Fibroblast of lung (primary cell): Measurements from ENCODE around the gene CCDC192. TPM values are rescaled to one million over a fixed set of nuclear protein-coding genes. Genes with fewer than 3 reads are reported as not detected.
A peak's percentile ranks its signal among the peaks of the same experiment; 100 is the strongest.
"Not testable (repeated sequence)": the region's sequence is repeated elsewhere in the genome, so short reads cannot be mapped to it uniquely, and the experiment has no call there.

Source experiments
- DNase-seq, 2 donors: peaks; one replicate each; pipeline versions ENCODE4 v3.0.0 to v3.0.0-alpha.2; 2010; ENCODE audit warnings: low read depth in 2 of 2
- H2AFZ ChIP-seq: 2 replicates; pipeline ENCODE4 v1.5.1; 2012; ENCODE audit warnings: low read length, control low read depth, inconsistent platforms
- H3K27ac ChIP-seq: 2 replicates; pipeline ENCODE4 v1.5.1; 2011; ENCODE audit warnings: low read length, control low read depth; ENCODE audit not compliant: insufficient read depth
- H3K27me3 ChIP-seq: 2 replicates; pipeline ENCODE4 v1.5.1; 2011; ENCODE audit warnings: mild to moderate bottlenecking, low read length; ENCODE audit not compliant: control insufficient read depth, insufficient read depth
- H3K36me3 ChIP-seq: 2 replicates; pipeline ENCODE4 v1.5.1; 2011; ENCODE audit warnings: low read length; ENCODE audit not compliant: control insufficient read depth, insufficient read depth
- H3K4me1 ChIP-seq: 2 replicates; pipeline ENCODE4 v1.5.1; 2011; ENCODE audit warnings: low read length; ENCODE audit not compliant: control insufficient read depth, insufficient read depth; ENCODE audit errors: extremely low read depth
- H3K4me2 ChIP-seq: 2 replicates; pipeline ENCODE4 v1.5.1; 2011; ENCODE audit warnings: low read length, control low read depth; ENCODE audit not compliant: insufficient read depth; ENCODE audit errors: extremely low read depth
- H3K4me3 ChIP-seq, 4 experiments: fragments of 200-600 bp in 1 of 4; sonication (generic) in 1 of 4; replicated peaks in 1 of 4; 2 replicates each; pipeline ENCODE4 v1.5.1; 2011 to 2016; ENCODE audit warnings: low read length in 4 of 4, low read depth in 3 of 4, mild to moderate bottlenecking in 3 of 4, control low read depth in 2 of 4, inconsistent platforms in 1 of 4, mixed read lengths in 1 of 4; ENCODE audit not compliant: insufficient read depth in 1 of 4; ENCODE audit errors: control extremely low read depth in 1 of 4
- H3K79me2 ChIP-seq: 2 replicates; pipeline ENCODE4 v1.5.1; 2012; ENCODE audit warnings: mild to moderate bottlenecking, low read length, inconsistent platforms; ENCODE audit not compliant: control insufficient read depth, insufficient read depth
- H3K9ac ChIP-seq: 2 replicates; pipeline ENCODE4 v1.5.1; 2011; ENCODE audit warnings: mild to moderate bottlenecking, low read length, control low read depth; ENCODE audit not compliant: insufficient read depth
- H3K9me3 ChIP-seq: 2 replicates; pipeline ENCODE4 v1.5.1; 2012; ENCODE audit warnings: low read depth, low read length; ENCODE audit not compliant: control insufficient read depth, insufficient read depth
- H4K20me1 ChIP-seq: 2 replicates; pipeline ENCODE4 v1.5.1; 2011; ENCODE audit warnings: low read length; ENCODE audit not compliant: control insufficient read depth, insufficient read depth; ENCODE audit errors: extremely low read depth
- EZH2 ChIP-seq: IDR thresholded peaks from 2 replicates; pipeline ENCODE4 v1.5.1; 2012; ENCODE audit warnings: low read length, control low read depth, mild to moderate bottlenecking; ENCODE audit errors: missing control alignments
- polyA plus RNA-seq, 2 donors: library from polyadenylated mRNA; depleted of rRNA in 1 of 2; stranded (reverse) in 1 of 2; unstranded in 1 of 2; fragments of >200 nt; gene quantifications; 2 replicates each; pipeline ENCODE4 v1.2.1, GENCODE V29; 2011 to 2012; ENCODE audit warnings: missing spikeins in 1 of 2
- total RNA-seq: library from RNA; depleted of rRNA; stranded (reverse); fragments of >200 nt; gene quantifications from 2 replicates; pipeline ENCODE4 v1.2.1, GENCODE V29; 2014
- TF ChIP-seq, protein P1 (sequence below), 2 donors: IDR thresholded peaks in 1 of 2; conservative IDR thresholded peaks in 1 of 2; 1 replicate in 1 of 2; 2 replicates in 1 of 2; pipeline ENCODE4 v1.5.1; 2011 to 2012; ENCODE audit warnings: low read length in 2 of 2, control low read depth in 1 of 2, inconsistent platforms in 1 of 2, low read depth in 1 of 2, mild to moderate bottlenecking in 1 of 2

The CCDC192 gene
- total and polyA plus RNA-seq, 2 donors (not counting 1 experiment from before 2014, with no cell fraction given), result not detected

DNA sequence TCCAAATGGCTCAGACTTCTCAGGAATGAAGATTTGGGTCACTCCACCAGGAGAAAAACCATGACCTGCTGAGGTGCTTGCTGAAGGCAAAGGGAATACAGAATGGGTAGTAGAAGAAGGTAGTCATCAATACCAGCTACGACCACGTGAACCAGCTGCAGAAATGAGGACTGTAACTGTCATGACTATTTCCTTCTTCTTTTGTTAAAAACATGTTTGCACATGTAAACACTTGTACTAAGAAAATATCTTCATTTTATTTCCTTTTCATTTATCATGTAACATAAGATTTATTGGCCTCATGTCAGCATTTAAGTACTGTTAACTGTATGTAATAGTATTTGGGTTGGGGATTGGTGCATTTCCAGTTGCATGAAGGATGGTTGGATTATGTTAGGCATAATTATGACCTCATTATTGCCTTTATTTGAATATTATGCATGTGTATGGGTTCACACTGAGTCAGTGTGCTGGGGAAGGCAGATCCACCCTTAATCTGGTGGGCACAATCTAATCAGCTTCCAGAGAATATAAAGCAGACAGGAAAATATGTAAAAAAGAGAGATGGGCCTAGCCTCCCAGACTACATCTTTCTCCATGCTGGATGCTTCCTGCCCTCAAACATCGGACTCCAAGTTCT is 23.4 kb upstream of the CCDC192 start:
- H3K27ac ChIP-seq, H3K36me3 ChIP-seq, H3K4me1 ChIP-seq, H3K4me3 ChIP-seq, H2AFZ ChIP-seq, H3K4me2 ChIP-seq, H4K20me1 ChIP-seq, H3K9me3 ChIP-seq, H3K27me3 ChIP-seq, H3K9ac ChIP-seq, DNase-seq, H3K79me2 ChIP-seq: not testable (repeated sequence)

DNA sequence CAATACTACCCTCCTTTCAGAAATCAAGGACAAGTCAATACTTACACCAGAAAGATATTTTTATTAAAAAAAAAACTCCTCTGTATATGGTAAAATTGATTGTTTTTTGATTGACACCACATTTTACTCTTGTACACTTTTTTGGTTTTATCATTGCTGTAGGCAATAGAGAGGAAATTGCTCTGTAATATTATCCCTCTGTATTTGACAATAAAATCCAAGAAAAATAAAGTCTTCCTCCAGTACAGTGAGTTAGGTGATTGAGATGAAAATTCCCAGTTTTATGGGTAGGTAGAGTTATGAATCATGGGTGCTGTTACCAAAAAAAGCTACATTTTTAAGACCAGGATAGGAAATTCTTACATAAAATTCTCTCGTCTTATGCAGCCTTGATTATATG is 22.6 kb upstream of the CCDC192 start:
- Histone ChIP-seq H3K27me3 (no peaks in the 10 kb centered on the region), H2AFZ (no peak overlapping the region), H3K4me3 (no peak overlapping the region), H3K9ac (no peak overlapping the region), H3K79me2 (no peaks in the 10 kb centered on the region), H3K4me1 (no peaks in the 10 kb centered on the region), H4K20me1 (no peaks in the 10 kb centered on the region), H3K36me3 (no peaks in the 10 kb centered on the region), H3K9me3 (no peaks in the 10 kb centered on the region), H3K27ac (no peak overlapping the region), H3K4me2 (no peak overlapping the region)
- no peak for DNase-seq
- TF ChIP-seq, protein P1, sequence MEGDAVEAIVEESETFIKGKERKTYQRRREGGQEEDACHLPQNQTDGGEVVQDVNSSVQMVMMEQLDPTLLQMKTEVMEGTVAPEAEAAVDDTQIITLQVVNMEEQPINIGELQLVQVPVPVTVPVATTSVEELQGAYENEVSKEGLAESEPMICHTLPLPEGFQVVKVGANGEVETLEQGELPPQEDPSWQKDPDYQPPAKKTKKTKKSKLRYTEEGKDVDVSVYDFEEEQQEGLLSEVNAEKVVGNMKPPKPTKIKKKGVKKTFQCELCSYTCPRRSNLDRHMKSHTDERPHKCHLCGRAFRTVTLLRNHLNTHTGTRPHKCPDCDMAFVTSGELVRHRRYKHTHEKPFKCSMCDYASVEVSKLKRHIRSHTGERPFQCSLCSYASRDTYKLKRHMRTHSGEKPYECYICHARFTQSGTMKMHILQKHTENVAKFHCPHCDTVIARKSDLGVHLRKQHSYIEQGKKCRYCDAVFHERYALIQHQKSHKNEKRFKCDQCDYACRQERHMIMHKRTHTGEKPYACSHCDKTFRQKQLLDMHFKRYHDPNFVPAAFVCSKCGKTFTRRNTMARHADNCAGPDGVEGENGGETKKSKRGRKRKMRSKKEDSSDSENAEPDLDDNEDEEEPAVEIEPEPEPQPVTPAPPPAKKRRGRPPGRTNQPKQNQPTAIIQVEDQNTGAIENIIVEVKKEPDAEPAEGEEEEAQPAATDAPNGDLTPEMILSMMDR (conservative IDR thresholded peaks at IDR 0.05 in 1 of 2, IDR thresholded peaks at IDR 0.05 in 1 of 2; ENCODE audit: low read depth in 1 of 2, low read length in 2 of 2), result no peak
- TF ChIP-seq EZH2, result no peak

GRCh38 chr5:127683008-127683407 is 20.2 kb upstream of the CCDC192 start:
- no peaks in the 10 kb centered on the region for H3K9me3 ChIP-seq

More at GRCh38 chr5:127683008-127683407, 20.2 kb upstream of the CCDC192 start:
- H2AFZ ChIP-seq, result no peak overlapping the region
- no peak overlapping the region for H3K9ac ChIP-seq
- no peaks in the 10 kb centered on the region for H4K20me1 ChIP-seq
- H3K4me1 ChIP-seq, result no peaks in the 10 kb centered on the region
- no peak for TF ChIP-seq EZH2
- TF ChIP-seq, protein P1 (conservative IDR thresholded peaks at IDR 0.05 in 1 of 2, IDR thresholded peaks at IDR 0.05 in 1 of 2; ENCODE audit: low read depth in 1 of 2, low read length in 2 of 2), result no peak
- H3K4me2 ChIP-seq, result no peak overlapping the region
- no peaks in the 10 kb centered on the region for H3K36me3 ChIP-seq
- no peak overlapping the region for H3K4me3 ChIP-seq
- H3K27me3 ChIP-seq, result no peaks in the 10 kb centered on the region
- H3K79me2 ChIP-seq, result no peaks in the 10 kb centered on the region
- DNase-seq, result peak; percentile 32 to 46
- no peak overlapping the region for H3K27ac ChIP-seq
